HEK293 (cell line): ENCODE measurements around the gene BRCA2.
A peak's percentile ranks its signal among the peaks of the same experiment; 100 is the strongest.

Source experiments
- CTCF ChIA-PET: fragments of 350-600 bp; formaldehyde crosslinking; extraction: SDS; loops from one replicate; lab custom pipeline; 2021; ENCODE audit warnings: antibody characterized with exemption; lab: Yijun Ruan, JAX
- POLR2A ChIA-PET: fragments of 300-600 bp; formaldehyde crosslinking; extraction: SDS; loops from one replicate; lab custom pipeline; 2020; ENCODE audit warnings: antibody characterized with exemption, inconsistent platforms; lab: Yijun Ruan, JAX
- H3K27ac ChIP-seq: fragments of 200-500 bp; sonication (Bioruptor generic); 2 replicates; pipeline ENCODE4 v1.5.1; 2014; ENCODE audit warnings: low read depth, low read length, control low read depth, inconsistent platforms; ENCODE audit errors: extremely low read depth
- H3K36me3 ChIP-seq, 2 experiments: fragments of 200-500 bp in 1 of 2; sonication (Bioruptor generic) in 1 of 2; 1 replicate in 1 of 2; 2 replicates in 1 of 2; pipeline ENCODE4 v1.5.1; 2014 to 2017; ENCODE audit warnings: inconsistent platforms in 2 of 2, low read length in 2 of 2; ENCODE audit not compliant: control insufficient read depth in 2 of 2, insufficient read depth in 1 of 2
- H3K4me1 ChIP-seq: fragments of 200-500 bp; sonication (Bioruptor generic); 2 replicates; pipeline ENCODE4 v1.5.1; 2014; ENCODE audit warnings: mild to moderate bottlenecking, low read length, inconsistent platforms; ENCODE audit not compliant: control insufficient read depth, insufficient read depth
- H3K4me3 ChIP-seq: 2 replicates; pipeline ENCODE4 v1.5.1; 2011; ENCODE audit warnings: low read depth, mild to moderate bottlenecking, control low read depth, low read length, moderate library complexity
- H3K9me3 ChIP-seq: fragments of 200-500 bp; sonication (Bioruptor generic); 2 replicates; pipeline ENCODE4 v1.5.1; 2014; ENCODE audit warnings: low read depth, low read length, inconsistent platforms; ENCODE audit not compliant: control insufficient read depth, insufficient read depth
- IKZF3 ChIP-seq: fragments of 450-650 bp; IDR thresholded peaks from 2 replicates; pipeline ENCODE4 v1.5.0; 2018; ENCODE audit warnings: missing biosample characterization, mild to moderate bottlenecking, missing genetic modification characterization, moderate library complexity
- KLF17 ChIP-seq: fragments of 450-650 bp; formaldehyde crosslinking; IDR thresholded peaks from 2 replicates; pipeline ENCODE4 v1.5.1; 2016; ENCODE audit warnings: missing biosample characterization, missing genetic modification characterization
- PBX3 ChIP-seq: sonication (generic); formaldehyde crosslinking; IDR thresholded peaks from 2 replicates; pipeline ENCODE4 v1.8.1; 2022; ENCODE audit warnings: mild to moderate bottlenecking, moderate library complexity, missing genetic modification reagents
- ZBTB20 ChIP-seq: fragments of 450-650 bp; formaldehyde crosslinking; IDR thresholded peaks from 2 replicates; pipeline ENCODE4 v1.5.1; 2016; ENCODE audit warnings: missing biosample characterization, missing genetic modification characterization
- ZBTB7A ChIP-seq: fragments of 450-650 bp; formaldehyde crosslinking; IDR thresholded peaks from 2 replicates; pipeline ENCODE4 v1.5.1; 2016; ENCODE audit warnings: low read depth, missing biosample characterization, missing genetic modification characterization
- ZNF10 ChIP-seq: fragments of 450-650 bp; formaldehyde crosslinking; IDR thresholded peaks from 2 replicates; pipeline ENCODE4 v1.5.1; 2017; ENCODE audit warnings: missing biosample characterization, missing genetic modification characterization
- ZNF146 ChIP-seq: fragments of 450-650 bp; formaldehyde crosslinking; IDR thresholded peaks from 2 replicates; pipeline ENCODE4 v1.5.1; 2016; ENCODE audit warnings: missing biosample characterization, missing genetic modification characterization
- ZNF155 ChIP-seq: fragments of 450-650 bp; formaldehyde crosslinking; IDR thresholded peaks from 2 replicates; pipeline ENCODE4 v1.5.1; 2016; ENCODE audit warnings: missing biosample characterization, missing genetic modification characterization
- ZNF157 ChIP-seq: fragments of 450-650 bp; formaldehyde crosslinking; IDR thresholded peaks from 2 replicates; pipeline ENCODE4 v1.5.1; 2016; ENCODE audit warnings: missing biosample characterization, missing genetic modification characterization
- ZNF2 ChIP-seq: fragments of 450-650 bp; formaldehyde crosslinking; IDR thresholded peaks from 2 replicates; pipeline ENCODE4 v1.5.1; 2016; ENCODE audit warnings: missing biosample characterization, missing genetic modification characterization
- ZNF335 ChIP-seq: fragments of 450-650 bp; formaldehyde crosslinking; conservative IDR thresholded peaks from 2 replicates; pipeline ENCODE4 v1.5.1; 2016; ENCODE audit warnings: missing biosample characterization, missing genetic modification characterization
- ZNF366 ChIP-seq: fragments of 450-650 bp; formaldehyde crosslinking; conservative IDR thresholded peaks from 2 replicates; pipeline ENCODE4 v1.5.1; 2016; ENCODE audit warnings: missing biosample characterization, missing genetic modification characterization
- ZNF404 ChIP-seq: fragments of 450-650 bp; formaldehyde crosslinking; IDR thresholded peaks from 2 replicates; pipeline ENCODE4 v1.5.1; 2017; ENCODE audit warnings: missing biosample characterization, missing genetic modification characterization
- ZNF510 ChIP-seq: fragments of 450-650 bp; formaldehyde crosslinking; IDR thresholded peaks from 2 replicates; pipeline ENCODE4 v1.5.1; 2018; ENCODE audit warnings: mild to moderate bottlenecking, missing genetic modification characterization, missing biosample characterization; ENCODE audit not compliant: insufficient replicate concordance
- ZNF513 ChIP-seq: fragments of 450-650 bp; IDR thresholded peaks from 2 replicates; pipeline ENCODE4 v1.5.1; 2018; ENCODE audit warnings: missing biosample characterization, missing genetic modification characterization
- ZNF560 ChIP-seq: fragments of 450-650 bp; formaldehyde crosslinking; IDR thresholded peaks from 2 replicates; pipeline ENCODE4 v1.5.1; 2017; ENCODE audit warnings: missing biosample characterization, missing genetic modification characterization, borderline replicate concordance
- ZNF645 ChIP-seq: fragments of 450-650 bp; formaldehyde crosslinking; IDR thresholded peaks from 2 replicates; pipeline ENCODE4; 2016; ENCODE audit warnings: missing biosample characterization, missing genetic modification characterization
- ZXDB ChIP-seq: fragments of 450-650 bp; formaldehyde crosslinking; IDR thresholded peaks from 2 replicates; pipeline ENCODE4 v1.5.1; 2016; ENCODE audit warnings: missing biosample characterization, missing genetic modification characterization

The BRCA2 gene

GRCh38 chr13:32316028-32316339 is 676 bp downstream of the BRCA2 start:
- POLR2A ChIA-PET = interaction anchor here (1.0 to 1.9 kb wide), 11 partner anchors 10 to 112 kb away, joined by 3 to 7 read pairs (median 3); partner anchors contain the start of gene N4BP2L1

GRCh38 chr13:32316501-32316900 is 1.2 kb downstream of the BRCA2 start:
- TF ChIP-seq ZNF645 (tag by site-specific recombination) (no peak), ZNF560 (tag by site-specific recombination) (no peak), PBX3 (CRISPR knock-in tag) (no peak), ZNF366 (tag by site-specific recombination) (no peak), ZNF513 (tag by site-specific recombination) (no peak), ZNF155 (tag by site-specific recombination) (no peak), ZNF2 (no peak), ZNF404 (tag by site-specific recombination) (no peak), ZNF510 (no peak)
- peak overlapping the region; percentile 81; the same call in 1 of the 2 replicates for H3K4me3 ChIP-seq
- no peaks in the 10 kb centered on the region for H3K4me1 ChIP-seq
- no peak overlapping the region for H3K27ac ChIP-seq
- H3K9me3 ChIP-seq = no peaks in the 10 kb centered on the region
- CTCF ChIA-PET = interaction anchor here (1.0 kb wide), 1 partner anchor 407 kb away, joined by 4 read pairs; no protein-coding TSS in a partner anchor
- POLR2A ChIA-PET = interaction anchor here (1.8 kb wide), 1 partner anchor 31 kb away, joined by 7 read pairs; no protein-coding TSS in a partner anchor
- peaks cover 6 to 24% of the 10 kb centered on the region in 2 experiments; a peak in 2 of 3 replicates for H3K36me3 ChIP-seq

More at GRCh38 chr13:32316028-32316339, 676 bp downstream of the BRCA2 start:
- no peaks in the 10 kb centered on the region for H3K9me3 ChIP-seq
- CTCF ChIA-PET = interaction anchor here (0.8 to 1.1 kb wide), 3 partner anchors 11 to 406 kb away, joined by 4 read pairs; no protein-coding TSS in a partner anchor
- H3K4me3 ChIP-seq = peak overlapping the region; percentile 81
- peak overlapping the region; percentile 96 for H3K27ac ChIP-seq
- H3K4me1 ChIP-seq = no peaks in the 10 kb centered on the region
- peaks cover 6 to 19% of the 10 kb centered on the region in 2 experiments; a peak in 2 of 3 replicates for H3K36me3 ChIP-seq
- TF ChIP-seq ZNF335 (tag by site-specific recombination) (peak; percentile 88), ZNF404 (tag by site-specific recombination) (no peak), ZBTB7A (no peak), KLF17 (tag by site-specific recombination) (no peak), ZBTB20 (no peak), ZNF10 (tag by site-specific recombination) (no peak)

GRCh38 chr13:32317716-32318465 is 2.6 kb downstream of the BRCA2 start:
- no peaks in the 10 kb centered on the region for H3K4me1 ChIP-seq
- no peaks in the 10 kb centered on the region for H3K9me3 ChIP-seq
- no peak for TF ChIP-seq PBX3 (CRISPR knock-in tag)
- no peak for TF ChIP-seq IKZF3 (tag by site-specific recombination)
- no peak for TF ChIP-seq ZXDB (tag by site-specific recombination)
- 0 out of 2 replicates have a peak, but pooled peaks have one; percentile 6 for TF ChIP-seq ZNF146 (tag by site-specific recombination)
- TF ChIP-seq ZNF157 (tag by site-specific recombination) = no peak
- no peak overlapping the region for H3K27ac ChIP-seq
- ChIA-PET POLR2A (no interaction called here), CTCF (interaction anchor here (0.6 kb wide), 1 partner anchor 69 kb away, joined by 3 read pairs; no protein-coding TSS in a partner anchor)
- no peak overlapping the region for H3K4me3 ChIP-seq
- H3K36me3 ChIP-seq = peaks cover 6 to 32% of the 10 kb centered on the region in 2 experiments; a peak in 2 of 3 replicates
